Neural cell (in vitro differentiated cells): Measurements from ENCODE around the gene SPAG16. TPM values are rescaled to one million over a fixed set of nuclear protein-coding genes. Genes with fewer than 3 reads are reported as not detected.

Experiments
- H2AFZ ChIP-seq: fragments of 200-600, 300-800 bp; sonication (generic), shearing (Covaris generic); 2 replicates; pipeline ENCODE4 v1.6.0; 2014; ENCODE audit warnings: low read depth, mild to moderate bottlenecking, antibody characterized with exemption, low read length, moderate library complexity
- H3F3A ChIP-seq: fragments of 200-600 bp; shearing (Covaris generic); 2 replicates; pipeline ENCODE4 v1.6.1; 2016; ENCODE audit warnings: mild to moderate bottlenecking, moderate library complexity, mixed read lengths, antibody characterized with exemption, low read length; ENCODE audit not compliant: insufficient read depth, poor library complexity, severe bottlenecking
- H3K27ac ChIP-seq: fragments of 200-600, 300-800 bp; sonication (generic), shearing (Covaris generic); 2 replicates; pipeline ENCODE4 v1.5.1; 2014; ENCODE audit warnings: mild to moderate bottlenecking, low read length, moderate library complexity
- H3K27me3 ChIP-seq: fragments of 300-800, 200-600 bp; sonication (generic), shearing (Covaris generic); 2 replicates; pipeline ENCODE4 v1.6.0; 2014; ENCODE audit warnings: mild to moderate bottlenecking, low read depth, low read length, moderate library complexity; ENCODE audit not compliant: insufficient read depth
- H3K36me3 ChIP-seq: fragments of 300-800, 200-600 bp; sonication (generic), shearing (Covaris generic); 2 replicates; pipeline ENCODE4 v1.5.1; 2014; ENCODE audit warnings: mild to moderate bottlenecking, antibody characterized with exemption, low read length, moderate library complexity; ENCODE audit not compliant: insufficient read depth
- H3K4me2 ChIP-seq: fragments of 300-800, 200-600 bp; sonication (generic), shearing (Covaris generic); 2 replicates; pipeline ENCODE4 v1.6.0; 2014; ENCODE audit warnings: mild to moderate bottlenecking, low read length
- H3K4me3 ChIP-seq: fragments of 300-800, 200-600 bp; sonication (generic), shearing (Covaris generic); 2 replicates; pipeline ENCODE4 v1.5.1; 2014; ENCODE audit warnings: mild to moderate bottlenecking, low read length, moderate library complexity
- H3K79me2 ChIP-seq: fragments of 200-600 bp; shearing (Covaris generic); replicated peaks from 2 replicates; pipeline ENCODE4 v1.6.0; 2014; ENCODE audit warnings: mild to moderate bottlenecking, low read length, moderate library complexity; ENCODE audit not compliant: insufficient read depth
- H3K9ac ChIP-seq: fragments of 300-800, 200-600 bp; sonication (generic), shearing (Covaris generic); 2 replicates; pipeline ENCODE4 v1.6.1; 2016; ENCODE audit warnings: mild to moderate bottlenecking, low read length, mixed read lengths
- H3K9me2 ChIP-seq: fragments of 200-600 bp; shearing (Covaris generic); 2 replicates; pipeline ENCODE4 v1.6.1; 2016; ENCODE audit warnings: mild to moderate bottlenecking, low read length, mixed read lengths; ENCODE audit not compliant: insufficient read depth
- H3K9me3 ChIP-seq: fragments of 200-600, 300-800 bp; sonication (generic), shearing (Covaris generic); 2 replicates; pipeline ENCODE4 v1.6.1; 2016; ENCODE audit warnings: mild to moderate bottlenecking, mixed run types, low read length, moderate library complexity, mixed read lengths
- H4K20me1 ChIP-seq: fragments of 200-600 bp; shearing (Covaris generic); 2 replicates; pipeline ENCODE4 v1.6.1; 2016; ENCODE audit warnings: mild to moderate bottlenecking, mixed run types; ENCODE audit not compliant: insufficient read depth
- CTCF ChIP-seq: fragments of 450-650 bp; IDR thresholded peaks from 2 replicates; pipeline ENCODE4 v1.5.1; 2014; ENCODE audit warnings: antibody characterized with exemption, mild to moderate bottlenecking, moderate library complexity; ENCODE audit not compliant: poor library complexity, severe bottlenecking
- EP300 ChIP-seq: fragments of 450-650 bp; conservative IDR thresholded peaks from 2 replicates; pipeline ENCODE4 v1.6.1; 2014; ENCODE audit warnings: antibody characterized with exemption, mild to moderate bottlenecking, moderate library complexity; ENCODE audit not compliant: poor library complexity, severe bottlenecking
- EZH2 ChIP-seq: fragments of 200-600, 300-800 bp; shearing (Covaris generic), sonication (generic); IDR thresholded peaks from 2 replicates; pipeline ENCODE4 v1.6.1; 2014; ENCODE audit warnings: antibody characterized with exemption, low read length, borderline replicate concordance, mild to moderate bottlenecking; ENCODE audit not compliant: insufficient read depth, poor library complexity, severe bottlenecking
- MXI1 ChIP-seq: fragments of 450-650 bp; conservative IDR thresholded peaks from 2 replicates; pipeline ENCODE4 v1.6.1; 2014; ENCODE audit warnings: antibody characterized with exemption, mild to moderate bottlenecking; ENCODE audit not compliant: poor library complexity, severe bottlenecking
- POLR2AphosphoS5 ChIP-seq: IDR thresholded peaks from 2 replicates; pipeline ENCODE4 v1.6.1; 2012
- RAD21 ChIP-seq: fragments of 450-650 bp; conservative IDR thresholded peaks from 2 replicates; pipeline ENCODE4 v1.6.1; 2014; ENCODE audit warnings: antibody characterized with exemption, mild to moderate bottlenecking, moderate library complexity
- REST ChIP-seq: IDR thresholded peaks from 2 replicates; pipeline ENCODE4 v1.6.1; 2012; ENCODE audit warnings: borderline replicate concordance
- SMC3 ChIP-seq: fragments of 450-650 bp; conservative IDR thresholded peaks from 2 replicates; pipeline ENCODE4 v1.6.1; 2014; ENCODE audit warnings: antibody characterized with exemption, mild to moderate bottlenecking, moderate library complexity; ENCODE audit not compliant: poor library complexity
- TAF1 ChIP-seq: IDR thresholded peaks from 2 replicates; pipeline ENCODE4 v1.6.1; 2012; ENCODE audit warnings: low read depth
- polyA plus RNA-seq: library from polyadenylated mRNA; depleted of rRNA; stranded (reverse); fragments of >200 nt; gene quantifications from 2 replicates; pipeline ENCODE4 v1.2.3, GENCODE V29; 2014

Gene SPAG16
- polyA plus RNA-seq, 1 donor from 2014 or later = 75.4 TPM

- TF ChIP-seq MXI1 (no peak), EP300 (no peak), REST (no peak), SMC3 (no peak), RAD21 (no peak), EZH2 (no peak), POLR2AphosphoS5 (no peak), TAF1 (no peak), CTCF (no peak)
- Histone ChIP-seq H3K9me3 (no peaks in the 10 kb centered on the region), H3K4me3 (no peak overlapping the region)
Observed at GRCh38 chr2:213491376-213491775, 207.1 kb downstream of the SPAG16 start.

GRCh38 chr2:213496226-213496625 is 212.0 kb downstream of the SPAG16 start:
- Histone ChIP-seq H3K79me2 (no peaks in the 10 kb centered on the region), H3K9me2 (no peaks in the 10 kb centered on the region), H3K4me3 (no peak overlapping the region), H3K4me2 (no peak overlapping the region), H2AFZ (no peak overlapping the region), H3K9me3 (no peaks in the 10 kb centered on the region), H3F3A (no peaks in the 10 kb centered on the region), H3K27ac (no peak overlapping the region), H3K27me3 (no peaks in the 10 kb centered on the region), H3K36me3 (no peaks in the 10 kb centered on the region), H3K9ac (no peak overlapping the region), H4K20me1 (no peaks in the 10 kb centered on the region)
- TF ChIP-seq RAD21 (no peak), CTCF (no peak), TAF1 (no peak), POLR2AphosphoS5 (no peak), EP300 (no peak), MXI1 (no peak), SMC3 (no peak), EZH2 (no peak)

More at GRCh38 chr2:213491376-213491775, 207.1 kb downstream of the SPAG16 start:
- Histone ChIP-seq H3K27ac (no peak overlapping the region), H3F3A (no peaks in the 10 kb centered on the region), H3K4me2 (no peak overlapping the region), H3K79me2 (no peaks in the 10 kb centered on the region), H2AFZ (no peak overlapping the region), H3K9ac (no peak overlapping the region), H3K9me2 (no peaks in the 10 kb centered on the region), H3K36me3 (no peaks in the 10 kb centered on the region), H3K27me3 (no peaks in the 10 kb centered on the region), H4K20me1 (no peaks in the 10 kb centered on the region)
